GM18861 (cell line): ENCODE measurements around the gene TRIM36.

Experiments
- ATAC-seq: cut with Tn5 transposase; IDR thresholded peaks from one replicate; pipeline ENCODE4 v1.9.1; 2021; ENCODE audit not compliant: unreplicated experiment

The TRIM36 gene

GRCh38 chr5:115169487-115170133, at the start of gene TRIM36:
Gene TRIM36, minus strand, starts transcription at chr5:115169908. Its CDS starts 274 bp downstream, at chr5:115169634.
- ATAC-seq: peak; percentile 97

GRCh38 chr5:115214541-115214940, 44.8 kb upstream of the TRIM36 start:
- no peak for ATAC-seq

GRCh38 chr5:115209279-115209678, 39.6 kb upstream of the TRIM36 start:
- peak; percentile 99 for ATAC-seq

GRCh38 chr5:115202952-115203351, 33.2 kb upstream of the TRIM36 start:
- no peak for ATAC-seq

GRCh38 chr5:115196161-115196560, 26.5 kb upstream of the TRIM36 start:
- ATAC-seq: no peak

- ATAC-seq: no peak
Measured at GRCh38 chr5:115194676-115195075, 25.0 kb upstream of the TRIM36 start.

GRCh38 chr5:115193295-115193694, 23.6 kb upstream of the TRIM36 start:
- no peak for ATAC-seq

GRCh38 chr5:115192098-115192497, 22.4 kb upstream of the TRIM36 start:
- no peak for ATAC-seq

- no peak for ATAC-seq
Measured at GRCh38 chr5:115191474-115192031, 21.8 kb upstream of the TRIM36 start.

GRCh38 chr5:115190388-115190787, 20.7 kb upstream of the TRIM36 start:
- ATAC-seq: no peak

- ATAC-seq: no peak
Measured at GRCh38 chr5:115189866-115190265, 20.2 kb upstream of the TRIM36 start.

- ATAC-seq: no peak
Measured at GRCh38 chr5:115186794-115187193, 17.1 kb upstream of the TRIM36 start.

GRCh38 chr5:115184770-115185169, 15.1 kb upstream of the TRIM36 start:
- no peak for ATAC-seq

GRCh38 chr5:115181757-115182156, 12.0 kb upstream of the TRIM36 start:
- ATAC-seq: no peak

GRCh38 chr5:115180165-115180709, 10.5 kb upstream of the TRIM36 start:
- ATAC-seq: no peak

GRCh38 chr5:115179394-115180164, 9.9 kb upstream of the TRIM36 start:
- no peak for ATAC-seq

GRCh38 chr5:115179030-115179393, 9.3 kb upstream of the TRIM36 start:
- no peak for ATAC-seq

- no peak for ATAC-seq
Measured at GRCh38 chr5:115170929-115171510, 1.3 kb upstream of the TRIM36 start.

GRCh38 chr5:115170134-115170928, 623 bp upstream of the TRIM36 start:
- peak; percentile 34 for ATAC-seq

- ATAC-seq: no peak
Measured at GRCh38 chr5:115168829-115169486, 750 bp downstream of the TRIM36 start.
